GM19025 (cell line): Measurements from ENCODE around the gene SFI1.
"Not testable (repeated sequence)": the region's sequence is repeated elsewhere in the genome, so short reads cannot be mapped to it uniquely, and the experiment has no call there.

Experiments used
- ATAC-seq: cut with Tn5 transposase; IDR thresholded peaks from one replicate; pipeline ENCODE4 v1.9.1; 2021; ENCODE audit warnings: mild to moderate bottlenecking, low read depth, moderate library complexity; ENCODE audit not compliant: unreplicated experiment

SFI1 gene

DNA sequence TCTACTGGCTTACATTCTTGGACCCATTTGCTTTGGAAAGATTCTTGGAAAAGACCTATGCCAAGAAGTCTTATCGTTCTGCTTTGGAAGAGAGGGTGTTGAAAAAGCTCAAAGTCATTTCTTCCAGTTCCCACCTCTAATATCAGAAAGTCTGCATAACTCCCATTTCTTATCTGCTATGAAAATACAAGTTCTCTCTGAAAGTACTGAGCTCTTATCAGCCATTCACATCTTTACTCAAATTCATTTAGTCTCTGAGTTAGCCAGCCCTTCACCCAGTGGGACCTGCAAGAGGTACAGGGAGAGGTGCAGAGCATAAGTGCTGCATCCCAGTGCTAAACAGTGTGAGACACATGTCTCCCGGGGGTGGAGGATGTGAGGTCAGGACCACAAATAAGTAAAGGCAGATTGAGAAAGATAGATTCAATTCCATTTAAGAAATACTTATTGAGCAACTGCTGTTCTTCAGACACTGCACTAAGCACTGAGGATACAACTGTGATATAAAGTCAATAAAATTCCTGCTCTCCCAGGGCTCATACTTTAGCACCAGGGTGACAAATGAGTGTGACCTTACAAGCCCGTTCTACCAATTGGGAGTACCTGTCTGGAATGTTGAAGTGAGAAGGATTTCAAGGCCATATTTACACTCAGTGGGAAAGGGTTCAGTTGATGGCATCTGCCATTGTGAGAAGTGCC lies 89.0 kb downstream of the SFI1 start:
- no peak for ATAC-seq

DNA sequence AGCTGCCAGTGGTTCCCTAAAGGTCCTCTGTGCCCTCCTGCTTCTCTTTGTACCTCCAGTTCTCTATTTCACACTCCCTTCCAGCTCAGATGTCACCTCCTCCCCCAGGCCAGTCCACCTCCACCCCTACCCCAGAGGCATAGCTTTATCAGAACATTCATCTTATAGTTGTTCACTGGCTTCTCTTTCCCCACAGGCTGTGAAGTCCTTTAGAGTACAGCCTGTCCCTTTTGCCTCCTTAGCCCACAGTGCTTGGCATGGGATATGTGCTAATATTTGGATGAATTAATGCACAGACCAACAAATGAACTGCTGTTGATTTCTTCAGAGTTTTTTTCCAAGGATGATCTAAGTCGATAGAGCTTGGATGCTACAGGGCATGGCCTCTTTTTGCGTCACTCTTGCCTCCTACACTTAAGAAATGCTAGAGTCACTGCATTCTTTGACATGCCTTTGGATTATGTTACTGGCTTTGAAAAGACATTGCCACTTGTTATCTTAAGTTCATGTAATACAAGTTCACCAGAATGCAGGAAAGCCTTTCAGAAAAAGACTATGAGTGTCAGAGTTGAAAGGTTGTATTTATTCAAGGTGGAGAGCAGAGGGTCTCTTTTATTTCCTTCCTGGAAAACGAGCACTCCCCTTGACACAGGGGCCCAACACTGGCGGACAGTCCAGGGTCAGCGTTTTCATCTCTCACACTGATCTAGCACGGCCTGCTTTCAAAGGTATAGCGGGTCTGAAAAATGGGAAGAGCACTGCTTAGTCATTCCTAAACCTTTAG lies 90.0 kb downstream of the SFI1 start:
- ATAC-seq = no peak

DNA sequence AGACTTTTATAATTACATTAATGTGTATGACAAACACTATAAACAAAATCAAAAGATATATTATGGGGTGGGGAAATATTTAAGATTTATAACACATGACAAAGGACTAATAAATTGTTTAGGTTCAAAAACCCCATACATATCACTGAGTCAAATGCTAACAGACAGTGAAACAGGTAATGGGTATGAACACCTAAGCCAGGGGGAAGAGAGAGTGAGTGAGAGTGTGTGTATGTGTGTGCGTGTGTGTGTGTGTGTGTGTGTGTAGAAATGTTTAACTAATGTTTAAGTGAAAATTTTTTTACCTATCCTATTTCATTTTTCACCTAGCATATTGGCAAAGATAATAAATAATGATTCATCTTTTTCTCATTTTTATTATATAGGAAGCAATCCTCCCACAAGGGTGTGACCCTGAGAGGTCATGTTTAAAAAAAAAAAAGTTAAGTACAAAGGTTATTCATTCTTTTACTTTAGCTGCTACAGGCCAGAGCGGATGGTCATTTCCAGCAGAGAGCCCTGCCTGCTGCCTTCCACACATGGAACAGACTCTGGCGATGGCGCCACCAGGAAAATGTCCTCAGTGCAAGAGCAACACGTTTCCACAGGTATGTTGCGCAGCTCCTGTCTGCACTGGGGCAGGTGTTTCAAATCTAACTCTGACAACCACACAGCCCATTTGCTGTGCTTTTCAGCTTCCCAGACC lies 92.8 kb downstream of the SFI1 start:
- ATAC-seq = no peak

DNA sequence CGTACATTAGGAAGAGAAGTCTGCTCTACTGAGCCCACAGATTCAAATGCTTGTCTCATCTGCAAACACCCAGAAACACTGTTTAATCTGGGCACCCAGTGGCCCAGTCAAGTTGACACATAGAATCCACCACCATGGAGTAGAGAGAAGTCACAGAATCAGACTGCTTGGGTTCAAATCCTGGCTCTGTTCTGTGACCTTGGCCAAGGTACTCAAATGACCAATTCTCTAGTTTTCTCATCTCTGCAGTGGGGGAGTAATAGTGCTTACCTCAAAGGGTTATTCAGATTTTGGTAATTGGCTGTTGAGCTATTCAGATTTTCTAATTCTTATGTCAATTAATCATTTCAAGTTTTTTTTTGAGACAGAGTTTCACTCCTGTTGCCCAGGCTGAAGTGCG lies 93.8 kb downstream of the SFI1 start:
- ATAC-seq = not testable (repeated sequence)

DNA sequence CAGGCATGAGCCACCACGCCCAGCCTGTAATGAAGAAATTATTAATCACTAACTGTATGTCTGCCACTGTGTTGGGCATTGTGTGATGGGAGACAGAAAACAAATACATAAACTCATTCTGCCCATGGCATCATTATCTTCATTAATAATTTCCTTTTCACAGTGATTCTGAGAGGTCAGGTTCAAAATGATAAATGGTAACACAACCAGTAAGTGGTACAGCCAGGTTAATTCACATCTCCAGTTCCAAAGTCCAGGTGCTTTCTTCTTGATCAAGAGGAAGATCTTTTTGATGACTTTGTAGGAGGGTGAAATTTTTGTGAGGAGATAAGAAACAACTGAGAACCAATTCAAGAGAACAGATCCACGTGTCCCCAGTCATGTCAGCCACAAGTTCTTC lies 98.9 kb downstream of the SFI1 start:
- ATAC-seq = no peak

DNA sequence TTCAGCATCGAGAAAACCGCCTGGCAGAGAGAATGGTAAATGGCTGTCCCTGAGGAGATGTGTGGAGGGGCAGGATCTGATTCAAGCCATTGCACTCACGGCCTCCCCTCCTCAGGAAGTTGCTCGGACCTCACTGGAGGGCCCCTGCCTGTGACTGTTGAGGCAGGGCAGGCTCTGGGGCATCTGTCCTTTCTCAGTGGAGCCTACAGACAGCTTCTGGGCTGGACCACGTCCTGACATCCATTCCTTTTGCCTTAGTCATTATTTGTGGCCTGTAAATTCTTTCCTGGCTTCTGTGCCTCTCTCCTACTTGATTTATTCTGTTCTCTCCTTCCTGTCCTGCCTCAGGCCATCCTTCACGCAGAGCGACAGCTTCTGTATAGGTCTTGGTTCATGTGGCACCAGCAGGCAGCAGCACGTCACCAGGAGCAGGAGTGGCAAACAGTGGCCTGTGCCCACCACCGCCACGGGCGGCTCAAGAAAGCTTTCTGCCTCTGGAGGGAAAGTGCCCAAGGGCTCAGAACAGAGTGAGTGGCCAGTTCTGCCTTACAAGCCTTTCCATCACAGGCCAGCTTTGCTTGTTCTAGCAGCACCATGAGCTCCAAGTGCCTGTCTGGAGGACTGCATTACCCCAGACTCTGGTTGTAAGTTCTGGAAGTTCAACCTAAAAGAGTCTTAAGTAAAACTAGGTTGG lies 106.1 kb downstream of the SFI1 start:
- ATAC-seq = no peak

DNA sequence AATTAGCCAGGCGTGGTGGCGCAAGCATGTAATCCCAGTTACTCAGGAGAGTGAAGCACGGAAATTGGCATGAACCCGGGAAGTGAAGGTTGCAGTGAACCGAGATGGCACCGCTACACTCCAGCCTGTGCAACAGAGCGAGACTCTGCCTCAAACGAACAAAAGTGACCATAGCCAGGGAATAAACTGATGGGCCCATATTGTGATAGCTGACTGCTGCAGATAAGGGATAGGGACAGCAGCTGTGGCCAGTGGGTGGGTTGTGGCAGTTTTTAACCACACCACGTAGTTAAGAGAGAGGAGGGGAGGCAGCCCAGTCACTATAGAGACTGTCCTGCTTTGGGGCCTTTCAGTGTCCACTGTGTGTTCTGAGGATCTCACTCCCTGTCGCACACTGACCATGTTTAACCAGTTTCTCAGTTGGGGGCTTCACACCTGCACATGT lies 106.8 kb downstream of the SFI1 start:
- no peak for ATAC-seq

DNA sequence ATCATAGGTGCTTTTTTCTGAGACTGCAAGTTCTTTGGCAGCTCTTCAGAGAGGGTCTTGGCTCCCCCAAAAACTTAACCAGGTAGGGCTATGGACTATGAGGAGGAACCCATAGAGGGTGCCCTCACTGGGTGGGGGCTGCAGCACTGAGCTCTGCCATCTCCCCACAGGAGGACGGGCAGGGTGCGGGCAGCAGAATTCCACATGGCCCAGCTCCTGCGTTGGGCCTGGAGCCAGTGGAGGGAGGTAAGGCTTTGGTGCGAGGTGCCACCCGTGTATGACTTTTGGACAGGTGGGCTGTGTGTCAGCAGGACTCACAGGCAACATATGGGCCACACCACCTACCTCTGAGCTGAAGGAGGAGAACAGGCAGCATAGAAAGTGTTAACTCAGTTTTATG lies 107.2 kb downstream of the SFI1 start:
- no peak for ATAC-seq

DNA sequence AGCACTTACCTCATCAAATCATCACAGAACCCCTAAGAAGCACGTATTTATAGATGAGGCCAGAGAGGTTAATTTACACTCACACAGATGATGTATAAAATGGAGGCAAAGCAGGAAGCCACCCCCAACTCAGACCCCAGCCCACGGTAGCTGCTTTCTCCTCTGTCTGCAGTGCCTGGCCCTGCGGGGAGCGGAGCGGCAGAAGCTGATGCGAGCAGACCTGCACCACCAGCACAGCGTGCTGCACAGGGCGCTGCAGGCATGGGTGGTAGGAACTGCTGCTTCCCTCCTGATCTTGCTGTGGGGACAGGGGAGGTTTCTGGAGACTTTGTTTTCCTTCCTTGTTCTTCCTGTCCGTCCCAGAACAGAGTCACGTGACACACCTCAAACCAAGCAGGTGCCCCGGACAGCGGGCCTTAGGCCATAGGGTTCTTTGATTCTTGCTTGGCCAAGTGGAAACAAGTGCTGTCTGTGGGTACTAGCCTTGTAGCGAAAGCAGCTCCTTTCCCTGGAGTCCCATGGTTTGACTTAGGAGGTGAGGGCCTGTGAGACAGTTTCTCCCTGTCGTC lies 107.9 kb downstream of the SFI1 start:
- no peak for ATAC-seq

DNA sequence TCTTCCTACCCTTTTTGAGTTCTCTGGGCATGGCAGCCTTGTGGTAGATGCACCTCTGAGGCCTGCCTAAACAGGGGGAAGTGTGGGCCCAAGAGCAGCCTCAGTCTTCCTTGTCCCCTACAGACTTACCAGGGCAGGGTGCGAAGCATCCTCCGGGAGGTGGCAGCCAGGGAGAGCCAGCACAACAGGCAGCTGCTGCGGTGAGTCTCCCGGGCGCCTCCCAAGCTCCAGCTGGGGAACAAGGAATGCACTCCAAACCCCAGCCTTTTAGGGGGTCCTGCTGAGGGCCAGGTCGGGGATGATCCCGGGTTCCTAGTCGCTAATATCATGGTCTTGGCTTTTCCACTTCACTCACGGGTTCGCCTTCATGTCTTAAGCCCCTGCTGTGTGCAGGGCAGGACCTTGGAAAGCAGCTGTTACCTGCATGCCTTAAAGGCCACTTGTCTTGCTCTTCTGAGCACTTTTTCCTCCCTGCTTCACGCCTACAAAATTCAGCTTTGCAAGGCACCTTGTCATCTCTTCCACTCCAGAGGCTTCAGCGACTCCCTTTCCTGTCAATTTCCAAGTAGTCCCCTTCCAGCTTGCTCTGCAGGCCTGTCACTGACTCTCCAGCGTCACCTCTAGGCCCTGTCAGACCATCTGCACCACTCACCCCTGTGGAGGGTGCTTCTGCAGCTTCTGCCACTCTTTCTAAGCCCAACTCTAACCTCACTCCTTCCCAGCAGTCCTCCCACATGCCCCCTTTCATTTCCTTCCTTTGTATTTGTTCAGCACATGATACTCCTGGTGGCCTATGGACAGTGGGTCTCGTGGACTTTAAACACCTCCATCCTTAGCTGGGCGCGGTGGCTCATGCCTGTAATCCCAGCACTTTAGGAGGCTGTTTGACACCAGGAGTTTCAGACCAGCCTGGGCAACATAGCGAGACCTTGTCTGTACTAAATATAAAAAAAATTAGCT lies 108.7 kb downstream of the SFI1 start:
- no peak for ATAC-seq

DNA sequence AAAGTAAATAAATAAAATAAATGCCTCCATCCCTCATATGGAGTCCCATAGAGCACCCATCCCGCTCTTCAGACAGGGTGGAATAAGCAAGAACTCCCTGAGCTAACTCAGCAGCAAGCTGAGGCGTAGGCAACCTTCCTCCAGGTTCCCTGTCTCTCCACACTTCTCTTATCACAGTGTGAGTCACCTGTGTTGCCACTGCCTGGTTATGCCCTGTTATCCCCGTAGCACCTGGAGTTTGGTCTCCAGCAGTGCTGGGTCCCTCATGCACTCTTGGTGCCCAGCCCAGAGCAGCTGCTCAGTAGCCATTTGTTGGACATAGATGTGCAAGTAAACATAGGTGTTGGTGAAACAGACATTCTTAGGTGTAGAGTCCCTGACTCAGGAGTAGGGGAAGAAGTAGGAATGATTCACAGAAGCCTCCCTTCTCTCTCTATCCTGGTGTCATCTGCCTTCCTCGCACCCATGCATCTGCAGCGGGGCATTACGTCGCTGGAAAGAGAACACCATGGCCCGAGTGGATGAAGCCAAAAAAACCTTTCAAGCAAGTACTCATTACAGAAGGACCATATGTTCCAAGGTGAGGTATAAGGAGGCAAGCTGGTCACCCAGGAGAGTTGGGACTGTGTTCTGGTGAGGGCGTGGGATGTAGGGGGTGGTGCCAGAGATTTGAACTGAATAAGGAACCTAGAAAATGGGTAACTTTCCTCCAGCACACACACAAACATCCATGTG lies 109.7 kb downstream of the SFI1 start:
- ATAC-seq = no peak

DNA sequence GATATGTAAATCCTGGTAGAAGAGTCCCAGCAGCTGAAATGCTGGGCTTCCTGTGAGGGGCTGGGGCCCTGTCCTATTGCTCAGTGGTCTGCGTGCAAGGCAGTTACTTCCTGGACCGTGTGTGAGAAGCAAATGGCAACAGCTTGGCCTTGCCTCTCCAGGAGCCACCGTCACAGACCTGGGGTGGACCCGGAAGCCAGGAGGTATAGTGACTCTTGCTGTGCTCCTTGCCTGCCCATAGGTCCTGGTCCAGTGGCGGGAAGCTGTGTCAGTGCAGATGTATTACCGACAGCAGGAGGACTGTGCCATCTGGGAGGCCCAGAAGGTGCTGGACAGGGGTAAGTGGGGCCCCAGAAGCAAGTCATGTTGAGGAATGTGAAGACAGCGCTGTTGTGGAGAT lies 111.4 kb downstream of the SFI1 start:
- ATAC-seq = no peak

DNA sequence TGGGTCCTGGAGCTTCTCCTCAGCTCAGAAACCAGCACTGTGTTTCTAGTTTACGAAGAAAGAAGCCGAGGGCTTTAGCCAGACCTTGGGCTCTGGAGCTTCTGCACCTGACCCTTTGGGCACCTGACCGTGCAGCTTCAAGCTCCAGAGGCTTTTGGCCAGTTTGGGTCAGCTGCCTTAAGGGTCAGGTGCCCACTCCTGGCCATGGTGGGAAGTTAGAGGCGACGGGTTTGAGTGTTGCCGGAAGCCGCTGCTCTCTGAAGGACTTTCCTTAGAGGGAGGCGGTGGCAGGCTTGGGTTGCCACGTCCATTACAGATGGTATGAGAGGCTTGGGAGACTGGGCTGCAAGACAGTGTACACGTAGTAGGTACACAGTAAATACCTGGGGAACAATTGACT lies 113.4 kb downstream of the SFI1 start:
- ATAC-seq = no peak

DNA sequence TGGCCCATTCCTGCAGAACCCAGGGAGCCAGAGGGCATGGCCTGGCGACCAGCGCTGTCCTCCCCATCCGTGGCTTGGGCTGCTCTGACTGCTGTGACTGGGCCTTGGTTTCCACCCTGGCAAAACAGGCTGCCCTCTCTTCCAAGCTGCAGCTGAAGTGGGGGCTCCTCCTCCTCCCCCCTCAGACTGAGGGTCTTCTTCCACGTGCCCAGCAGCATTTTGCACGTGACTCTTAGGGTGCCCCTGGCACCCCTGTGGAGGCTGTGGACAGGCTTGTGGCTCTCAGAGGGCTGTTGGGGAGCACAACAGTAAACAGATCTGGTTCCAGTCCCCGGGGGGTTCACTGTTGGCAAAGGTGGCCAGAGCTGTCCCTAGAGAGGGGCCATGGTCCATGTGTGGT lies 114.3 kb downstream of the SFI1 start:
- no peak for ATAC-seq

DNA sequence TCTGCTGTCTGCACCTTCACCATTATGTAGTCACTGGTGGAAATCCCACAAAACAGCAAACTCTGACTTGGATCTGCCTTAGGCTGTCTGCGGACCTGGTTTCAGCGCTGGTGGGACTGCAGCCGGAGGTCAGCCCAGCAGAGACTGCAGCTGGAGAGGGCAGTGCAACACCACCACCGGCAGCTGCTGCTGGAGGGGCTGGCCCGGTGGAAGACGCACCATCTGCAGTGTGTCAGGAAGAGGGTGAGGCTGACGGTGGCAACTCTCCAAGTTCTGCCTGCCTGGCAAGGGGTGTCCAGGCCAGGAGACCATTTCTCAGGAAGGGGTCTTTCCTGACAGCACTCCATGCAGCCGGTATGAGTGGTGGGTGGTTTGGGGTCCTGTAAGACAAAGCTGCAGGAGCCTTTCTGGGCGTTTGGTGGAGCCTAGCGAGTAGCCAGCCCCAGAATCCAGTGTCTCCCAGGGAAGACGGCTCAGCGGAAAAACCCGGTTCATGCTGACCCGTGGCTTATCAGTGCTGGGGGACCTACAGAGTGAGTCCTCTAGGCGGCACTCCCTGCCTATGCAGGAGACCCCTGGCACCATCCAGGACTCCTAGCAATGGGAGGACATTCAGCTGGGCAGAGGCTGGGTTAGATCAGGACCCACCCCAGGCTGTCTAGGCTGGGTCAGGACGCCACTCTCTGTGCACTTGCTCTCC lies 114.9 kb downstream of the SFI1 start:
- no peak for ATAC-seq

DNA sequence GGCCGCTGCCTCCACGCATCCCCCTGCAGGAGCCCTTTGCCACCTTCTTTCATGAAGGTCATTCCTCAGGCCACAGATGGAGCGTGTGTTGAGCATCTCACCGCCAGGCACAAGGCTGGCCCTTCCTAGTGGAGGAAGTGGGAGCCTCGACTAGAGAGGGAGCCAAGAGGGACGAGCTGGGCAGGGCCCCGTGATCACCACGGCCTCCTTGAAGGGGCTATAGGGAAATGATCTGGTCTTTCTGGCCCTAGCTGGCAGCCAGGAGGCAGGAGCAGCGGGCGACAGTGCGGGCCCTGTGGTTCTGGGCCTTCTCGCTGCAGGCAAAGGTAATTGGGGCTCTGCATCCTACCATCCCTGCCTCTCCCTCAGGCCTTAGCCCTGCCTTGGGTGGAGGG lies 116.6 kb downstream of the SFI1 start:
- no peak for ATAC-seq

DNA sequence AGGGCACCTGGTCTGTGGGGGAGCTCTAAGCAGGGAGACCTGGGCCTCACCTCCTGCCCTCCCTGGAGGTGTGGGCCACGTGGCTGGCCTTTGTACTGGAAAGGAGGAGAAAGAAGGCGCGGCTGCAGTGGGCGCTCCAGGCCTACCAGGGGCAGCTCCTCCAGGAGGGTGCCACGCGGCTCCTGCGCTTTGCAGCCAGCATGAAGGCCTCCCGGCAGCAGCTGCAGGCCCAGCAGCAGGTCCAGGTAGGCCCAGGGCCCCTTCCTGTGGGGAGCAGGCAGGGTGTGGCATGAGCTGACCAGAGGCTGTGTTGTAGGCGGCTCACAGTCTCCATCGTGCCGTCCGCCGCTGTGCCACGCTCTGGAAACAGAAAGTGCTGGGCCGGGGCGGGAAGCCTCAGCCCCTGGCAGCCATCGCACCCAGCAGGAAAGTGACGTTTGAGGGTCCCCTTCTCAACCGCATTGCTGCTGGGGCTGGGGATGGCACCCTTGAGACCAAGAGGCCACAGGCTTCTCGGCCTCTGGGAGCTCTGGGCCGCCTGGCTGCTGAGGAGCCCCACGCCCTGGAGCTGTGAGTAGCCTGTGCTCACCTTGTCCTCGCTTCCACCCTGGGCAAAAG lies 117.1 kb downstream of the SFI1 start:
- ATAC-seq = no peak

DNA sequence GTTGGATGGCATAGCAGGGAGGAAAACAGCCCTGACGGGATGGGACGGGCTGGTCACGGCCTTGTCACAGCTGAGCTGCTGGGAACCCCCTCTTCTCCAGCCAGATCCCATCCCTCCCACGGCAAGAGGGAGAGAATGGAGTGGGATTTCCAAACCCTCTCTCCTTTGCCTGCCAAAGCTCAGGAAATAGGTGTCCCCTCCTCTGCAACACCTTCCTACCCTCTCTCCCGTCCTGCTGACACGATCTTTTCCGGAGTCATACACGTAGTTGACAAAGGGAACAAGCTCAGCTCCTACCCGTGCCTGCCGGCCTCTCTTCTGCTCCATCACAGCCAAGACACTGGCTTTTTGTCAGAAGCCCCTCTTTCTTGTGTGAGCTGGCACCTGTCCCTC lies 117.6 kb downstream of the SFI1 start:
- ATAC-seq = no peak
